Stomach smooth muscle (tissue), 2 donors: ENCODE measurements around the gene RELL1.

ENCODE experiments used
- H3K27ac ChIP-seq: one replicate; pipeline ENCODE4 v1.7.0; 2013; ENCODE audit warnings: mild to moderate bottlenecking, low read length, inconsistent platforms
- H3K27me3 ChIP-seq, 2 donors: one replicate each; pipeline ENCODE4 v1.7.0; 2013; ENCODE audit warnings: low read length in 2 of 2; ENCODE audit not compliant: insufficient read depth in 2 of 2, control insufficient read depth in 1 of 2
- H3K36me3 ChIP-seq, 2 donors: one replicate each; pipeline ENCODE4 v1.7.0; 2013; ENCODE audit warnings: low read length in 2 of 2; ENCODE audit not compliant: control insufficient read depth in 2 of 2, insufficient read depth in 2 of 2
- H3K4me1 ChIP-seq: one replicate; pipeline ENCODE4 v1.7.0; 2013; ENCODE audit warnings: low read length; ENCODE audit not compliant: control insufficient read depth, insufficient read depth
- H3K4me3 ChIP-seq, 2 donors: one replicate each; pipeline ENCODE4 v1.7.0; 2013; ENCODE audit warnings: low read length in 2 of 2
- H3K9ac ChIP-seq, 2 donors: one replicate each; pipeline ENCODE4 v1.7.0; 2013; ENCODE audit warnings: low read length in 2 of 2, mild to moderate bottlenecking in 1 of 2
- H3K9me3 ChIP-seq, 2 donors: one replicate each; pipeline ENCODE4 v1.7.0; 2013; ENCODE audit warnings: low read length in 2 of 2; ENCODE audit not compliant: control insufficient read depth in 2 of 2
- donor health status: healthy.
- donor health status: Pancreatic carcinoma.

The RELL1 gene

DNA sequence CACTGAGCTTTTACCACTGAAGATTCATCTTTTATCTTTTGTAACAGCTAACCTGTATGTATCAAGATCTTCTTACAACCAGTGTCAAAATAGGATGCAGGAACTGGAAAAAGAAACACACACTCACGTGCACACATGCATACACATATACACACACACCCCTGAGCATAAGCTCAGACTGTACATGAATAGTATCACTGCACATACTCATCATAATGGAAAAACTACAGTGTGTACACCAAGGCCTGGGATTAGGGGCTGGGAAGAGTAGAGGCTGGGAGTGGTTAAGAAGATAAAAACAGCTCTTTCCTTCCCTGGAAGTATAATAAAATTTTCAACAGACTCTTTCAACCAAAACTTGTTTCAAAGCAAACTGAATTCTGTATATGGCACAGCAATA lies 73.4 kb downstream of the RELL1 start:
- peaks cover 3 to 7% of the 10 kb centered on the region in 2 donors for H3K36me3 ChIP-seq
- no peaks in the 10 kb centered on the region for H3K9me3 ChIP-seq
- H3K27ac ChIP-seq = no peak overlapping the region
- H3K4me3 ChIP-seq = no peak overlapping the region
- no peaks in the 10 kb centered on the region for H3K27me3 ChIP-seq
- no peaks in the 10 kb centered on the region for H3K4me1 ChIP-seq
- no peak overlapping the region for H3K9ac ChIP-seq

DNA sequence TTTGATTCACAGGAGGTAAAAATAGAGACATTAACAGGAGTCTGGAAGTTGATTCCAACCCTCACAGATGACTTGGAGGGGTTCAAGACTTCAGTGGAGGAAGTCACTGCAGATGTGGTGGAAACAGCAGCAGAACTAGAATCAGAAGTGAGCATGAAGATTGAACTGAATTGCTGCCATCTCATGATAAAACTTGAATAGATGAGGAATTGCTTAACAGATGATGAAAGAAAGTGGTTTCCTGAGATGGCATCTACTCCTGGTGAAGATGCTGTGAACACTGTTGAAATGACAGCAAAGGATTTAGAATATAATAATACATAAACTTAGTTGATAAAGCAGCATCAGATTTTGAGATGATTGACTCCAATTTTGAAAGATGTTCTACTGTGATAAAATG lies 76.5 kb downstream of the RELL1 start:
- Histone ChIP-seq H3K36me3 (peaks cover 3 to 7% of the 10 kb centered on the region in 2 donors), H3K9ac (no peak overlapping the region), H3K4me1 (no peaks in the 10 kb centered on the region), H3K27me3 (no peaks in the 10 kb centered on the region), H3K9me3 (no peaks in the 10 kb centered on the region), H3K27ac (no peak overlapping the region), H3K4me3 (no peak overlapping the region)

DNA sequence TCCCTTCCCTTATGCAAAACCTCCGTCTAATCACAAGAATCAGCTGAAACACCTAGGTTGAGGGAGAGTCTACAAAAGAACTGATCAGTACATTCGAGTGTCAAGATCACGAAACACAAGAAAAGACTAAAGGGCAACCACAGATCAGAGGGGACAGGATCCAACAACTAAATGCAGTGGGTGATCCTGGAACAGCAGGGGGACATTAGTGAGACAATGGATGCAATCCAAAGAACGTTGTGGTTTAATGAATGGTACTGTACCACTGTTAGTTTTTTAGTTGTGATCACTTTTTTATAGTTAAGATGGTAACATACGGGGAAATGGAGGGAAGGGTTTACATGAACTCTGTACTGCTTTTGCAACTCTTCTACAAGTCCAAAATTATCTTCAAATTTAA lies 79.2 kb downstream of the RELL1 start:
- Histone ChIP-seq H3K36me3 (peaks cover 0 to 2% of the 10 kb centered on the region in 2 donors), H3K9me3 (no peaks in the 10 kb centered on the region), H3K27me3 (no peaks in the 10 kb centered on the region), H3K9ac (no peak overlapping the region), H3K4me1 (no peaks in the 10 kb centered on the region), H3K27ac (no peak overlapping the region), H3K4me3 (no peak overlapping the region)

DNA sequence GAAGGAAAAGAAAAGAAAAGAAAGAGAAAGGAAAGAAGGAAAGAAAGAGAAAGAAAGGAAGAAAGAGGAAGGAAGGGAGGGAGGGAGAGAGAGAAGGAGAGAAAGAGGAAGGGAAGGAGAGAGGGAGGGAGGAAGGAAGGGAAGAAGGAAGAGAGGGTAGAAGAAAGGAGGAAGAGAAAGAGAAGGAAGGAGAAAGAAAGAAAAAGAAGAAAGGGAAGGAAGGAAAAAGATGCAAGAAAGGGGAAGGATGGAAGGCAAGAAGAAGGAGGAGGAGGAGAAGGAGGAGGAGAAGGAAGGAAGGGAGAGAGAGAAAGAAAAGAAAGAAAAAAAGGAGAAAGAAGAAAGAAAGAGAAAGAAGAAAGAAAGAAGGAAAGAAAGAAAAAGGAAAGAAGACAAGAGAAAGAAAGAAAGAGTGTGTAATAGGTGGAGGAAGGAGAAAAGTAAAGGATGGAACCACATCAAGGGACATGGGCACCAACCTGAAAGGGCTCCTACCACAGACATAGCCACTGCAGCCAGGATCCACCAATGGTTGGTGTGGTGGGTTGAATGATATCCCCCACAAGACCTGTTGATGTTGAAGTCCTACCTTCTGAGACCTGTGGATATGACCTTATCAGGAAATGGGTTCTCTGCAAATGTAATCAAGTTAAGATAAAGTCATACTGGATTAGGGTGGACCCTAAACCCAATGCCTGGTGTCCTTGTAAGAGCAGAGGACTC lies 80.2 kb downstream of the RELL1 start:
- Histone ChIP-seq H3K4me1 (no peaks in the 10 kb centered on the region), H3K4me3 (no peak overlapping the region), H3K9ac (no peak overlapping the region), H3K27me3 (no peaks in the 10 kb centered on the region), H3K36me3 (peaks cover 0 to 2% of the 10 kb centered on the region in 2 donors), H3K27ac (no peak overlapping the region), H3K9me3 (no peaks in the 10 kb centered on the region)

DNA sequence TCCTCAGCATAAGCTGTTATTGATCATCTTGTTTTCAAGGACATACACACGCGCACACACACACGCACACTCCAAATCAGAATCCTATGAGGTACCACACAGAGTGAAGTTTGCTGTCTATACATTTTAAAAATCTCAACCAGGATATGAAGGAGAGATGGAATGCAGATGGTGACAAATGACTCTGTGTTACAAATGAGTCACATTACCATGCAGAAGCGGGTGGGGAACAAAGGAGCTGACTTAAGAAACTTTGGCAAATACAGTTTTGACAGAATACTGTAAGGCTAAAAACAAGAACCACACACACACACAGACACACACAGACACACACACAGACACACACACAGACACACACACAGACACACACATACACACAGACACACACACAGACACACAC lies 81.7 kb downstream of the RELL1 start:
- no peaks in the 10 kb centered on the region for H3K27me3 ChIP-seq
- no peak overlapping the region for H3K9ac ChIP-seq
- H3K27ac ChIP-seq = no peak overlapping the region
- H3K4me3 ChIP-seq = no peak overlapping the region
- no peaks in the 10 kb centered on the region for H3K9me3 ChIP-seq
- H3K36me3 ChIP-seq = peaks cover 0 to under 1% of the 10 kb centered on the region in 2 donors
- H3K4me1 ChIP-seq = no peaks in the 10 kb centered on the region

DNA sequence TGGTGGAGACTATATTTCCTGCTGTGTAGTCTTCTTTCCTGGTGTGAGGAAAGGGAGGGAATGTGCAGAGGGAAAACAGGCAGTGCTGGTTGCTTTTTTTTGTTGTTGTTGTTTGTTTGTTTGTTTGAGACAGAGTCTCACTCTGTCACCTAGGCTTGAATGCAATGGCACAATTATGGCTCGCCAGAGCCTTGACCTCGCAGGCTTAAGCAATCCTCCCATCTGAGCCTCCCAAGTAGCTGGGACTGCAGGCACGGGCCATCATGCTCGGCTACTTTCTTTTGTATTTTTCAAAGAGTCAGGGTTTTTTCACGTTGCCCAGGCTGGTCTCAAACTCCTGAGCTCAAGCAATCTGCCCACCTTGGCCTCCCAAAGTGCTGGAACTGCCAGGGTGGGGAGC lies 82.5 kb downstream of the RELL1 start:
- Histone ChIP-seq H3K9ac (no peak overlapping the region), H3K4me1 (no peaks in the 10 kb centered on the region), H3K27me3 (no peaks in the 10 kb centered on the region), H3K4me3 (no peak overlapping the region), H3K9me3 (no peaks in the 10 kb centered on the region), H3K36me3 (no peaks in the 10 kb centered on the region), H3K27ac (no peak overlapping the region)

DNA sequence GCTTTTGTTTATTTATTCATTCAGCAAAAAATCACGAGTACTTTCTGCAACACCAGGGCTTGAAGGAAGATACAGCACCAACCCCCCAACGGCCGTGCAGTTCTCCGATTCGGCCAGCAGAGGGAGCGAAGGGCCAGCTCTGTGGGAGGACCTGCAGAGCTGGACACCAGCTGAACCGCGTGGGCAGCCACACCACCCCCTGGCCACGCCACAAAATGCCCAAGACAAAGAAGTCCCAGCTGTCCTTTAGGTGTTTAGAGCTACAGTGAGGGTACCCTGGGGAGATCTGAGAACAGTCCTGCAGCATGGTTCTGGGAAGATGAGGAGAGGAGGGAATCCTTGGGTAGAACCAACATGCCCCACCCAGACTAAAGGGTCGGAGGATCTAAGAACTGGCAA lies 83.1 kb downstream of the RELL1 start:
- H3K27me3 ChIP-seq = no peaks in the 10 kb centered on the region
- no peaks in the 10 kb centered on the region for H3K36me3 ChIP-seq
- H3K4me3 ChIP-seq = peak overlapping the region in 1 of 2 donors; percentile 40
- H3K27ac ChIP-seq = no peak overlapping the region
- no peaks in the 10 kb centered on the region for H3K4me1 ChIP-seq
- H3K9ac ChIP-seq = no peak overlapping the region
- H3K9me3 ChIP-seq = no peaks in the 10 kb centered on the region

DNA sequence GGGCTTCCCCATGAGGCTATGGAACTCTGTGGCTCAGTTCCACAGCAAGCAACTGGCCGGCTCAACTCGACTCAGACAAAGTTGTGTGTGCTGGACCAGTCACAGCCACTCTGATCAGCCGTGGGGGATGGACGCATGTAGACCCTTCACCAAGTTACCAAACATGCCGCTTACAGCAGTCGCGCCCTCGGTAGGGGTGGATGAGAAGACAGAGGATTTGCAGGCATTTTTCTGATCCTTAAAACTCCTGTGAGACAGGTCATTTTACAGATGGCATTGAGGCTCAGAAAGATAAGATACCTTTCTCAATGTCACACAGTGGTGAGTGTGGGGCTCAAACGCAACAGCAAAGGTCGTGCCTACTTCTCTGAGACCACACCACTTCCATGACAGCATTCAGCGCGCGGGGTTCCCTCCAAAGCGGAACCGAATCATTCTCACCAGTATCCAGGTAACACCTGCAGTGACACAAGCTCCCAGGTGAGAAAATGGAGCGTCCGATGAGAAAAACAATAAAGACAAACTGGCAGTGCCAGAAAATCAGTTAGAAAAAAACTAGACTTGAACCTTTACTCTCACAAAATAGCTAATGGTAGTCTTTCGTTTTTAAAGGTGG lies 83.6 kb downstream of the RELL1 start:
- H3K27me3 ChIP-seq = no peaks in the 10 kb centered on the region
- H3K9ac ChIP-seq = no peak overlapping the region
- no peak overlapping the region for H3K27ac ChIP-seq
- H3K4me1 ChIP-seq = no peaks in the 10 kb centered on the region
- H3K4me3 ChIP-seq = no peak overlapping the region
- H3K36me3 ChIP-seq = no peaks in the 10 kb centered on the region
- no peaks in the 10 kb centered on the region for H3K9me3 ChIP-seq

DNA sequence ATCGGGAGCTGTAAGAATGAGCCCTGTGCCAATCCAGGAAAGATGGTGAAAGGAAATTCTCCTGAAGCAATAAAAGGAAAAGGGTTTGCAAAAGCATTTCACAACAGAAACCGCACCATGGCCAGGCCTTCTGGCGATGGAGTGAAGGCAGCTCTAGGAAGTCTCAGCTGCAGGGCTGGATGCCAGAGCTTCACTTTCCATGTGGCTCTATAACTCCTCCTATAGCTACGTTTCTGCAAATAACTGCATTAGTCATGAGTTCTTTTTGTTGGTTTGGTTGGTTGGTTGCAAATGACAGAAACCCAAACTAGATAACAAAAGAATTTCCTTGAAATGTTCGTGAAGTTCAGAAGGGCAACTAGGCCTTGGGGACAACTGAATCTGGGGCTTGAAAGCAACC lies 84.6 kb downstream of the RELL1 start:
- no peak overlapping the region for H3K4me3 ChIP-seq

DNA sequence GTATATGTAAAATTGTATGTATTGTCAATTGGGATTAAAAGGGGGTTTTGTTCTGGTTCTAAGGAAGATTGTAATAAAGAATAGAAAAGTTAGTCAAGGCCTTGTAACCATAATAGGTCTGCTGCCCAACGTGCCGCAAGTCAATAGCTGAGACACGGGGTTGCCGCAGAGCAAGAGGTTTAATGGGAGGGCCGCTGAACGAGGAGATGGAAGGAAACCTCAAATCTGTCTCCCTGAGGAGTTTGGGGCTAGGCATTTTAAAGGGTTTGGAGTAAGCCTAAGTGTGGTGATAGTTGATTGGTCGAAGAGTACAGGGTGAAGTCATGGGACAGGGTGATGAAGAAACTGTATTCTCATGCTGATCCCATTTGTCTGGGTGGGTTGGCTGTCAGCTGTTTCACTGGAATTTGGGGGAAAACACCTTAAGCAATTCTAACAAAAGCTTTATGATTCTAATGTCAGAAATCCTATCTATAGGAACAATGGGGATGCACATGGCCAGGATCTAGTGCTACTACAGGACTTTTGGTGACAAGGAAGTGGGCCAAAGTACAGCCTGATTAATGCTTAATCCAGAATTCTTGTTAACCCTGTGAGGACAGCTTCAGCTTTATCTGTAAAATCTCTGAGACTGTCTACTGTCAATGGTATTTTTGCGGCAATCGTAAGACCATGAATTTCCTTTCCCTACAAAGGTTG lies 86.9 kb downstream of the RELL1 start:
- H3K9me3 ChIP-seq = no peaks in the 10 kb centered on the region
- H3K36me3 ChIP-seq = no peaks in the 10 kb centered on the region
- no peak overlapping the region for H3K9ac ChIP-seq
- no peaks in the 10 kb centered on the region for H3K4me1 ChIP-seq
- H3K27me3 ChIP-seq = no peaks in the 10 kb centered on the region
- no peak overlapping the region for H3K4me3 ChIP-seq
- H3K27ac ChIP-seq = no peak overlapping the region

More for the DNA sequence above, 84.6 kb downstream of the RELL1 start:
- Histone ChIP-seq H3K4me1 (no peaks in the 10 kb centered on the region), H3K9me3 (no peaks in the 10 kb centered on the region), H3K36me3 (no peaks in the 10 kb centered on the region), H3K27me3 (no peaks in the 10 kb centered on the region), H3K9ac (no peak overlapping the region), H3K27ac (no peak overlapping the region)

DNA sequence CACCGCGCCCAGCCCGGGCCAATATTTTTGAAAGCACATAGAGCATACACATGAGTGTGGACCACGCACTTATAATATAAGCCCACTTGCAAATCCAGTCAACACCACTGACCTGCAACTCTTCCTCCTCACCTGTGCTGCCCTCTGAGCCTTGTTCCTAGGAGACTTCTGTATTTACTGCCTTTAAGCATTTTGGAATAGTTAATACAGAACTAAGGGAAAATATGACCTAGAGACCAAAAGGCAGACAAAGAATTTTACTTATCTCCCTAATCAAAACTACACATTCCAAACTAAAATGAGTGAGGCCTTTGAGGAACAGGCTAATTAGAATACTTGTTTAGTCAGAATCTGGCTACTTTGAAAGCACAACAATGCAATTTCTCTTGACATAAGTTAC lies 89.1 kb downstream of the RELL1 start:
- Histone ChIP-seq H3K4me3 (no peak overlapping the region), H3K27me3 (no peaks in the 10 kb centered on the region), H3K9me3 (no peaks in the 10 kb centered on the region), H3K27ac (no peak overlapping the region), H3K4me1 (no peaks in the 10 kb centered on the region), H3K36me3 (no peaks in the 10 kb centered on the region), H3K9ac (no peak overlapping the region)
